Panc1 (cell line): ENCODE measurements around the gene ABHD16B.

ENCODE experiments used
- CTCF ChIP-seq: fragments of 450-650 bp; IDR thresholded peaks from 2 replicates; pipeline ENCODE4 v1.5.1; 2017; ENCODE audit warnings: mild to moderate bottlenecking
- POLR2AphosphoS5 ChIP-seq: IDR thresholded peaks from 2 replicates; pipeline ENCODE4 v1.6.1; 2012; ENCODE audit warnings: mild to moderate bottlenecking, low read depth, low read length, moderate library complexity
- REST ChIP-seq, 2 experiments: IDR thresholded peaks; 2 replicates each; pipeline ENCODE4 v1.6.1; 2011 to 2012; ENCODE audit warnings: low read depth in 2 of 2, control low read depth in 1 of 2, low read length in 1 of 2, mild to moderate bottlenecking in 1 of 2, moderate library complexity in 1 of 2; ENCODE audit not compliant: insufficient read depth in 1 of 2
- SIN3A ChIP-seq: IDR thresholded peaks from 2 replicates; pipeline ENCODE4 v1.6.1; 2012; ENCODE audit warnings: low read depth, mild to moderate bottlenecking, low read length, moderate library complexity, borderline replicate concordance; ENCODE audit not compliant: insufficient read depth
- TCF7L2 ChIP-seq: IDR thresholded peaks from 2 replicates; pipeline ENCODE4 v1.6.1; 2011; ENCODE audit warnings: mild to moderate bottlenecking, low read depth, low read length, inconsistent platforms

GRCh38 chr20:63815615-63816253 is 45.6 kb upstream of the ABHD16B start:
- TF ChIP-seq POLR2AphosphoS5 (no peak), CTCF (no peak), TCF7L2 (no peak), REST (IDR thresholded peaks at IDR 0.05; ENCODE audit: insufficient read depth in 1 of 2, low read depth in 2 of 2, low read length in 1 of 2) (no peak), SIN3A (no peak)
